Stimulated activated CD4-positive, alpha-beta T cell treated with anti-CD3 and anti-CD28 coated beads, Interleukin-4, amount 100 ng/mL, for 24 hours (primary cell): Measurements from ENCODE around the gene PLS3.
"Not testable (repeated sequence)": the region's sequence is repeated elsewhere in the genome, so short reads cannot be mapped to it uniquely, and the experiment has no call there.

Experiments
- DNase-seq: peaks from one replicate; pipeline ENCODE4 v3.0.0-alpha.2; 2020

Gene PLS3, protein sequence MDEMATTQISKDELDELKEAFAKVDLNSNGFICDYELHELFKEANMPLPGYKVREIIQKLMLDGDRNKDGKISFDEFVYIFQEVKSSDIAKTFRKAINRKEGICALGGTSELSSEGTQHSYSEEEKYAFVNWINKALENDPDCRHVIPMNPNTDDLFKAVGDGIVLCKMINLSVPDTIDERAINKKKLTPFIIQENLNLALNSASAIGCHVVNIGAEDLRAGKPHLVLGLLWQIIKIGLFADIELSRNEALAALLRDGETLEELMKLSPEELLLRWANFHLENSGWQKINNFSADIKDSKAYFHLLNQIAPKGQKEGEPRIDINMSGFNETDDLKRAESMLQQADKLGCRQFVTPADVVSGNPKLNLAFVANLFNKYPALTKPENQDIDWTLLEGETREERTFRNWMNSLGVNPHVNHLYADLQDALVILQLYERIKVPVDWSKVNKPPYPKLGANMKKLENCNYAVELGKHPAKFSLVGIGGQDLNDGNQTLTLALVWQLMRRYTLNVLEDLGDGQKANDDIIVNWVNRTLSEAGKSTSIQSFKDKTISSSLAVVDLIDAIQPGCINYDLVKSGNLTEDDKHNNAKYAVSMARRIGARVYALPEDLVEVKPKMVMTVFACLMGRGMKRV

DNA sequence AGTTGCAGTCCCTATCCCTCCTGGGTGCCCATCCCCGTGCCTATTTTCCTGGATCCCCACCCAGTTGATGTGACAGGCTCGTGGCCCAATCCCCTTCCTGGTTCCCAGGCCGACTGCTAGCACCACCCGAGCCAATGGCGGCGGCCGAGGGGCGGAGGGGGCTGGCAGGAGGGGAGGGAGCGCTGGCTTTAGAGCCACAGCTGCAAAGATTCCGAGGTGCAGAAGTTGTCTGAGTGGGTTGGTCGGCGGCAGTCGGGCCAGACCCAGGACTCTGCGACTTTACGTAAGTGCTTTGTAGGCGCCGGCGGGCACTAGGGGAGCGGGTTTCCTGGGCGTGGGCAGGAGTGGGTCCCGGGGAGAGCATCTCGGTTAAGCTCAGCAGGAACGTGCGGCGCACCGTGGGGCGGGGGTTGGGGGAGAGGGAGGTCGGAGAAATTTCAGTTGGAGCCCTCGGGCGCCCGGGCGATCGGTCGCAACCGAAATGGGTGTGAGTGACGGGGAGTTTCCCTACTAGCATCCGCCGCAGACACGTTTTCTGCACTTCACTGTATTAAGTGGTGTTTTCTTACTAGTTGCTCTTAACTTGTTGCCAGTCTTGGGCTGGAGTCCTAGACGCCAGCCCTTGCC lies at the start of gene PLS3:
TSS of gene PLS3 (plus strand) at position 197 of the 627 bp plus-strand sequence. CDS start 49,077 bp downstream, outside the sequence.
- DNase-seq: no peak

DNA sequence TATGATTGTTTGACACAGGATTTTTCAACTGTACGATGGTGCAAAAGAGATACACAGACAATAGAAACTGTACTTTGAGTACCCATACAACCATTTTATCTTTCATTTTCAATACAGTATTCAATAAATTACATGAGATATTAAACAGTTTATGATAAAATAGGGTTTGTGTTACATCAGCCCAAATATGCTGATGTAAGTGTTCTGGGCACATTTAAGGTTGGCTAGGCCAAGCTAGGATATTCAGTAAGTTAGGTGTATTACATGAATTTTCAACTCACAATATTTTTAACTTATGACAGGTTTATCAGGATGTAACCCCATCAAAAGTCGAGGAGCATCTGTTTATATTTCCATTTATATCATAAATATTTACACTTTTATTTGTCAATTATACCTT lies 42.9 kb upstream of the PLS3 start:
- no peak for DNase-seq

DNA sequence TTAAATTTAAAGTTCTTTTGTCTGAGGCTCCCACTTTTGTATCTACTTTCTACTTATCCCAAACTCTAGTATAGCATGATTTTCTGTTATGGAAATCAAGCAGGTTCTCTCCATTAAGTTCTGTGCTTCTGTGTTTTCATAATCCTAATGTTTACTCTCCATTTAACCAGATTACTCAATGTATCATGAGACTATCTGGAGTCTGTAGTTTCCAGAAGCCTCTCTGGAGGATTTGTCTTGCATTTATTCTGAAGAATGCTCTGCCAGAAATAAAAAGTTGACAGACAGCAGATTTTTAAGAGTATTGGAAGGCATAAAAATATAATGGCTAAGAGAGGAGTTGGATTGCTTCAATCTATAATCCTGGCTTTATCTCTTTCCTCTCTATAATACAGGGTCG lies 39.2 kb upstream of the PLS3 start:
- no peak for DNase-seq

DNA sequence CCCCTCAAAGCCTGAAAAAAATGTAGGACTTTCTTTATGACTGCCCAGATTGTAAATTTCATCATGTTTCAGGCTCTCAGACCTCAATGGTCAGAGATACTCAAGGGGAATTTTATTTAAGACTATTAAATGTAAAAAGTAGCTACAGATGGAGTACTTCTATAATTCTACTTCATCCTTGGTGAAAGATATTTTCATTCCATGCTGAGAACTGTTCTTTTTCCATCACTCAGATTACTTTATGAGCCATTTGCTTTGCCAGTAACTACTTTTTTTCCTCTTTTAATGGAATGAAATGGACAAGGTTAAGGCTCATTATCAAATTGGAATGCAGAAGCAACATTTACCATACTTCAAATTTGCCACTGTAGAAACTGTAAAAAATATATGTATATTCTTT lies 38.0 kb upstream of the PLS3 start:
- no peak for DNase-seq

DNA sequence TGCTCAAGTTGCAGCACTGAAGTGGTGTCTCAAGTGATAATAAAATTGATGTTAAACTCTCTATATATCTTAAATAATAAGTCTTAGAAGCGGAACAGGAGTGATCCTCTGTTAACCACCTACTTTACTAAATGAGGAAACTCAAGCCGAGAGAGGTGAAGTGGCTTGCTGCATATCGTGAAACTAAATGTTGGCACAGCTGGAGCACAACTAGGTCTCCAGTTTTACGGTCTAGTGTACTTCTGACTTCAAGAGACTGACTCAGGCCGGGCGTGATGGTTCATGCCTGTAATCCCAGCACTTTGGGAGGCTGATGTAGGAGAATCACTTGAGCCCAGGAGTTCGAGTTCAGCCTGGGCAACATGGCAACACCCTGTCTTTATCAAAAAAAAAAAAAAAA lies 35.5 kb upstream of the PLS3 start:
- DNase-seq: no peak

DNA sequence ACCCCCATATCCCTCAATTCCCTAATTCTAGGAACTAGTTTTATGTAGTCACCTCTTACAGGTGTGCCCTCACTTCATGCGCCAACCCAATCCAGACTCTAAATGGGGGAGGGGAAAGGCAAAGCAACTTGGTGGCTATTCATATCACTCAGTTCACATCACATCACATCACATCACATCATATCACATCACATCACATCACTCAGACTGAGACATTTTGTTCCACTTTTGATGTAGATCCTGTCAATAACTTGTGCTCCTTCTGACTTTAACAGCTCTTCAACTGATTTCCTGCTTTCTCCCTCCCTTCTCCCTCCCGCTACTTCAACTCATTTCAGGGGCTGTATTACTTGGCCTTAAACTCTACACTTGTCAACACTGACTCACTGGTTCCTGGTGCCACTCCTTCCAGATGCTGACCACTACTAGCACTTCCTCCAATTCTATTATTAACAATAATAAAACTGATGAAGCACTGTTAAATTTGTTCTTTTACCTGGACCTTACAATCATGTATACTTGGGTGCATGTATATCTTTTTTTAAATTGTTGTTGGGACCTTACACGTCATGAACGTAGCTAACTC lies 29.1 kb upstream of the PLS3 start:
- DNase-seq: no peak

DNA sequence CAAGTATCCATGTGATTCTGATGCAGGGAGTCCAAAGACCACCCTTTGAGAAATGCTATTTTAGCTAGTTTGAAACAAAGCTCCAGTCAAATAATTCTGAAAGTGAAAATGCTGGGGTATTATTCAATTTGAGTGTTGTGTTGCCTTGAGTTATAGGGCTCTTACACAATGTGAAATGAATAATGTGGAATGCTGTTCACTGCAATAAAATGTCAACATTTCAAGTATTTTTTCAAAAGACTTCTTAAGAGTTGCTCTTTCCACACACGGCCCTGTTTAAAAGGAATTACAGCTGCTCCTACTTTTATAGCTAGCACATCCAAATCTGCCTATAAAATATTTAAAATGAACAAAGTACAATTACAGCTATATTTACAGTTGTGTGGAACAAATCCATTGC lies 27.5 kb upstream of the PLS3 start:
- DNase-seq: no peak

DNA sequence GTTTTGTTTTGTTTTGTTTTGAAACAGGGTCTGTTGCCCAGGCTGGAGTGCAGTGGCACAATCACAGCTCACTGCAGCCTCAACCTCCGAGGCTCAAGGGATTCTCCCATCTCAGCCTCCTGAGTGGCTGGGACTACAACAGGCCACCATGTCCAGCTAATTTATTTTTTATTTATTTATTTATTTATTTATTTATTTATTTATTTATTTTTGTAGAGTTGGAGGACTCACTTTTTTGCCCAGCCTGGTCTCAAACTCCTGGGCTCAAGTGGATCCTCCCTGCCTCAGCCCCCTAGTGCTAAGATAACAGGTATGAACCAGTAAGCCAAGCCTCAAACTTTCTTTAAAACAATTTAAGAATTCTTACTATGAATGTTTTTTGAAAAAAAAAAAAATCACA lies 26.6 kb upstream of the PLS3 start:
- no peak for DNase-seq

DNA sequence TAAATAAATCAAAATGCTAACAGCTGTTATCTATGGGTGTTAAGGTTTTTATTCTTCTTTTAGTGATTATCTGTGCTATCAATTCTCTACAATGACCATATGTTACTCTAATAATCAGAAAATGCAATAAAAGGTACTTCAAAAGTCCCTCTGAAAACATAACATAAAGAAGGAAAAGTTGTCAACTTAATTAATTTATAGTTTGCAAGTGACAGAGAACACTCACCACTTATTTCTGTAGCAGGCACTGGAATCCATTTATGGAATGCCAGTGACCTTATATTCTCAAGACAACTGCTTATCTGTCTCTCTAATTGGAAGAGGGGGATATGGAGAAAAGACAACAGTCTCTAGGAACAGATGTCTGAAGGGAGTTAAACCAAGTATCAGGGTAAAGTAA lies 25.6 kb upstream of the PLS3 start:
- no peak for DNase-seq

DNA sequence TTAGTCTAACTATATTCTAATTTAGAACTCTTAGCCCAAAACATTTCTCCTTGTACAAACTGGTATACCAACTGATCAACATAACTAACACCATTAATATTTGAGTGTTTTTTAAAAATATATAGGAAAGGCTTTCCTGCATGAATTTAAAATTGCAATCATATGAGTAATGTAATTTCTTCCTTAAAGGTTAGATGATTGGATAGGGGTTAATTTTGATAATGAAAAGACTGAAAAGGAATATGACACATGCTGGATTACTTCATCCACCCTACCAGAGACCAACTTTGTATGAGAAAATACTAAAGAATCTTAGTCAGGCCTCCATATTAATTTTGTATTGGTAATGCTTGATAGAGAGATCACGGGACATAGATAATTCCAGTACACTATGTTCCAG lies 25.1 kb upstream of the PLS3 start:
- DNase-seq: no peak

DNA sequence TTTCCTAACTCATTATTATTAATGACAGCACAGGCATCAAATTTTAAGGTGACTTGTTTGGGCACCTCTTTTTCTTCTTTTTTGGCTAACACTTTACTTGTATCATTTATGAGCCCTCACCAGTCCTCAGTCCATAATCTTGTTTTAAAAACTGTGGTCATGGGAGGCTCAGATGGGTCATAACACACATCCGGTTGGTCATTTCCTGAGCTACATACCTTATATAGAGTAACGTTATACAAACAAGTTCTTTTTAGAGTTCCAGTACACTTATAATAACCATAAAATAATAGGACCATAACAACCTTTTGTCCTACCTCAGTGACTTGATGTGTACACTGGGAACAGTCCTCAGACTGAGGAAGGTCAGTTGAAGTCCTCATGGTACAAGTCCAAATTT lies 21.1 kb upstream of the PLS3 start:
- no peak for DNase-seq

DNA sequence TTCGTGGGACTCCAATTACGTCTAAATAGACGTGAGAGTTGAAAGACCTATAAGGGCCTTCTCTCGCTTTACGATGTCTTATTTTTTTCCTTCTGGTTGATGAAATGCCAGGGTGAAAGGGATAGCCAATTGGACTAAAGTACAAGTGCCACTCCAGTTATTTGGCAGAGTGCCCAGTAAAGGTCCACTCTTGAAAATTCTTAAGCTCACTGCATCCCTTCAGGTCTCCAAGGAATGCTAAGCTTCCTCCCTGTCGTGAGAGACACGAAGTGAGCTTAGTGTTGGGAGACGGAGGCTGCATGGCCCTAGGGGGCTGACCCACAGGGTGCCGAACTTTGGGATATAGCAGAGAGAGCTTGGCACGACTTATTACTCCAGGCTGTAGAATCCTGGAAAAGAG lies 19.9 kb upstream of the PLS3 start:
- not testable (repeated sequence) for DNase-seq

DNA sequence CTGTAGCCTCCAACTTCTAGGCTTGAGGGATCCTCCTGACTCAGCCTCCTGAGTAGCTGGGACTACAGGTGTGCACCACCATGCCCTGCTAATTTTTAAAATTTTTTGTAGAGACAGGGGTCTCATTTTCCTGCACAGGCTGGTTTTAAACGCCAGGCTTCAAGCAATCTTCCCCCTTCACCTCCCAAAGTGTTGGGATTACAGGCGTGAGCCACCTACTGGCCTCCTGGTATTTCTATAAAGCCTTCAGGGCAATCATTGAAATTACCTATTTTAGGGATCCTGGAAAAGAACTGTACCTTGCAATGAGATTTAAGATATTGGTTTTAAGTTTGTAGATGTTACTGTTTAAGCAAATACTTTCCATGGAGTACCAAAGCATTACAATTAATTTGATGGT lies 13.5 kb upstream of the PLS3 start:
- DNase-seq: no peak

DNA sequence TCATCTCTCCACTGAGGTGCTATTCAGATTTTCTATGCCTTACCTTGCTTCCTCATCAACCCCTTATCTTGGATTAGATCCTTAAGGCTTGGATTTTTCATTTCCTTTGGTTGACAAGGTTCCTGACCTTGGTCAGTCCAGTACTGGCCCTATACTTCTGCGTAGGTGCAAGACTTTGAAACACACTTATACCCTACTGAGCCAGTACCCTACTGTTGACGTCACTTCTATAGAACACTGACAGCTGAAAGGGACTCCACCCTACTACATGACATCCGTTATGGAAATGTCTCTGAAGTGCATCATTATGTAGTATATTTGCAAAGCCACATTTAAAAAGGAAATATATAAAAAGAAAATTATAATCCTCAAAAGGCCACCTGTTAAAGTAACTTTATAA lies 12.0 kb upstream of the PLS3 start:
- DNase-seq: no peak

DNA sequence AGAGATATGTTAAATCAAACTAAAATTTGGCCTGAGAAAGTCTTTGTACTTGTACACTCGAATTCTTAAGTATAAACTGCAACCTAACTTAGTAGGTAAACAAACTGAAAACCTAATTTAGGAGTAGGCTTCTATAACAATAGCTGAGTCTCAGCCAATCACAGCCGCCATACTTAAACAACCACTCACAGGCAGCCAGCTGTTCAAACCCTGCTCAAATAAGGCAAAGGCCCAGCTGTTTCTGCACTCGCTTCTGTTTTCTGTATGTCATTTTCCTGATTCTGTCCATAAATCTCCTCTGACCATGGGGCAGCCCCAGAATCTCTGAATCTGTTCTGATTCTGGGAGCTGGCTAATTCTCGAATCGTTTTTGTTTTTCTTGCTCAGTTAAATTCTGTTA lies 7.8 kb upstream of the PLS3 start:
- DNase-seq: no peak

DNA sequence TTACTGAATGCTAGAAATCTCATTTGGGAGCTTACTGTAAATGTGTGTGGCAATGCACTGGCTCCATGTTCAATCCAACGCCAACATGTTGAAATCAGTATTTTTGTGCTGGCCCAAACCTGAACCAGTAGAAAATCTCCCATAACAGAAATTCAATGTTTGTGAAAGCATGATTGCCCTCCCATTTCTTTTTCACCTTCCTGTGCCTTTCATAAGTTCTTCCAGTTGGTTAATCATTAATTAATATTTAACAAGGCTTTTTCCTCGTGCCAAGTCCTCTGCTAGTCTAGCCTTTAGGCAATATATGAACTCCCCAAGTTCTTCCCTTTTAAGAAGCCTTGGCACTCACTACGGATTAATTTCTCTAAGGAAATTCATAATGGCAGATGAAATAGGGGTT lies 1.3 kb upstream of the PLS3 start:
- DNase-seq: no peak

DNA sequence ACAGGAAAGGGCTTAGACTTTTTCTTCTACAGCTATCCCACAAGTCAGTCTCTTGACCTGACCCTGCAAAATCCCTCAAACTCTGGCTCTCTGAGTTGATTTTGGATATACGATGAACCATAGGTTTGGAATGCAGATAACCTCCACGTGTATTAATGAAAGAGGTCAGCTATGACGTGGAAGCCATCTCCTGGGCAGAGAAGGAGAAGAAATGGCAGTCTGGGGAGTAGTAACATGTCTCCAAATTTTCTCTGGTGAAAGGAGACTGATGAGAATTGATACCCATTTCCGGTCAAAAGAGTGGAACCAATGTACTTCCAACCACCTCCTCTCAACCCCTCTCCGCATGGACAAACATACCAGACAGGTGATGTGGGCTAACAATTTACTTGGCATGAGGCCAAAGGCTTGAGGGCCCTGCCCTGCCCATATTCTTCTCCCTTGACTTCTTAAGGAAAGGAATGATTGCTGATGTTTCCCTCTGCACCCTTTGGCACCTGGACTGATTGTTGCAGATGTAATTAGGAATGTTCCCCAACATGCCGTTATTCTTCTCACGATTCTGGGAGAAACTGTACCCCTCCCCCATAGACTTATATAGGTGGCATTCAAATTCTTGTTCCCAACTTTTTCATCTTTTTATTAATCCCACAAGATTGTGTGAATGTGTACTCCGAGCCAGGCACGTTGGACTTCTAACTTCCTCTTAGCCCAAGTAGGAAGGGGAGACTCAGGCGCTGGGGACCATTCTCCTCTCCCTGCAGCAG lies 580 bp upstream of the PLS3 start:
- no peak for DNase-seq

DNA sequence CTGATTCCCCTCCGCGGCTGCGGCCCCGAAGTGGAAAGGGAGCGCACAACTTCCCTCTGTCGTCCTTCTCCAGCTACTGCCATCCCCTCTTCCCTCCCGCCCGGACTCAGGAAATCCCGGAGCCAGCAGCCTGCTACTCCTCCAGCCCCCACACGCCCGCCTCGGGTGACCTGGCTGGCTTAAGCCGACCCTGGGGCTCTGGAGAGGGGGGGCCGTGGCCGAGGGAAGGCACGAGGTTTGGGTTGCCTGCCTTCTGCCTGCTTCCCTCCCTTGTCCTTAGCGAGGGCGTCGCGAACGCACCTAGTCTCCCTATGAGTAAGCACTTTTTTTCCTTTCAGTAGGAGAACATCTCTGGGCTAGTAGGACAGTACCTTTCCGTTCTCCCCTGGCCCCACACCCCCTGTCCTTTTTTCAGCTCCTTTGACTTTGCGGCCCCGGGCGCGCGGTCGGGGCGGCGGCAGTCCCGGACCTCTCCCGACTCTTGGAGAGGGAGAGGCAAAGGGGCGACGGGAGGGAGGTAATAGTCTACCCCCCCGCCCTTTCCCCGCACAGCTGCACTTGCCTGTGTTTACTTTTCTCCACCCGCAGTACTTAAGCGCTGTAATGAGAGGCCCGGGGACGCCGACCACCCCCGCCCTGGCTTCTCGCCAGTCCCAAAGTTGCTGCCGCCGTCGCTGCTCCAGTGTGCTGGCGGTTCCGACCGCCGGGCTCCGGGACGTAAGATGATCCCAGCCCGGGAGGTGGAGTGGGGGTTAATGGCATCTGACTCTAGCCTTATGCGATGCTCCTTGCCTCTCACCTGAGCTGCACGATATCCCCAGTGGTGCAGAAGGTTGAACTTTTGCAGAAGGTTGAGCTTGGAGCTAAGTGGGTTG lies 868 bp downstream of the PLS3 start:
- no peak for DNase-seq

DNA sequence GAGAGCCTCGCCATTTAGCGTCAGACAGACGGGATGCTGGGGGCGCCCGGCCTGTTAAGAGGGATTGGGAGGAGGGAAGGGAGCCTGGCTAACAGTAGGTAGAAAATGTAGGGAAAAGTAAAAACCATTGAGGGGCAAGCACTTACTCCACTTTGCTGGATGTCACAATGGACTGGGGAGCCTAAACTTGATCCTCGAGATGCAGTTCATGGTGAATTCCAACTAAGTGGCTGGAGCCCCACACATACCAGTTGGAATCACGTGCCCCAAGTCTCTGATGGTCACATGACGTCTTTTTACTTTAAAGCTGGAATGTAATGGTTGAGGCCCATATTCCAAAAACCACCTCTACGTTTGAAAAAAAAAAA lies 1.5 kb downstream of the PLS3 start:
- DNase-seq: no peak

DNA sequence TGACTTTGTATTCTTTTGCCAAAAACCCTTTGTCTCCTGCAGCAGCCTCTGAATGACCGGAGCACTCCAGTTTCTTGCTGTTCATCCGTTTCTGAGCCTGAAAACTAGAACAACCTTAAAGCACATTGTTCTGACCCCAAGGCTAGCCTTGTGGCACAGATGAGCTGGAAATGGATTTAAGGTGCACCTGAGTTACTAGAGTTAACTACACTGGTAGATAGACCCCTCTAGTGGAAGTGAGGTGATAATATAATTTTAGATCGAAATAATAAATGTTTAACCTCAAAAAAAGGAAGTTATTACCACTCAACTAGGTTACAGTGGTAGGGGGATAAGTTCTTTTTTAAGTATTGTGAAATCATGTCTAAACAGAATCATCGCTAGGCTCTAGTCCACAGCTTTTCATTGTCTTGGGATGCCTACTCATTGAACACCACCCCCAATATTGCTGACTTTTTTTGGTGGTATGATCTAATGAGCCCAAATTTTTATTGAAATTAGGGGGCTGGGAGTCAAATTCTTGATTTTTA lies 2.7 kb downstream of the PLS3 start:
- DNase-seq: no peak

DNA sequence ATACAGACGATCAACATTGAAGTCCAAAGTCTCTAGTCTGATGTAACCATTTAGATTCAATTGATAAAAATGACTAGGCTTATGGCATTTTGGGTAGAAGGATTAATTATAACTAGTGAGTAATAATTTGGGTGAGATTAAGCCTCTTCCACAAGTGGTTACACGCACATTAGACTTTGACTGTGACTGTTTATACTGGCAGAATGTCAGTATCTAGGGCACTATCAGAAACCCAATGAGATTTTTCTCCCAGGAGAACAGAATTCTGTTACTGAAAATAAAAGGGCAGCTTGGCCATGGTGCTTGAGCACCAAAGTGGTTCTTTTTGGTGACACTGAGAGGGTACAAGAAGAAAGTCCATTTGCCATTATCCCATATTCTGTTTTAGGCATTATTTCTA lies 3.3 kb downstream of the PLS3 start:
- no peak for DNase-seq

DNA sequence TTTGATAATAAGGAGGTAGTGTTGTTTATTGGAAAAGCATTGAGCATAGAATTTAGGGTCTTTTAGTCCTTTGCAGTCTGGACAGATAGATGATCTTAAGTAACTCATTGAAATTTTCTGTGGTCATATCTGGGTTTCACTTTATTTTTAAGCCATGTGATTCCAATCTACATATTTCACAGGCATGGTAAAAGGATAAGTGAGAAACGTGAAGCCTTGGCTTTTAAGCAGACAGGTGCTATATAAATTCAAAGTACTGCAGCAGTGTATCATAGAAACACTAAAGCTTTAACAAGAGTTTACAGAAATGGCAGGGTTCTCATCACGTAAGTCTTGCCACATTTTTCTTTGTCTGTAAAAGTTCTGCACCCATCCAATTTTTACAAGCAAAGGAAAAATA lies 4.9 kb downstream of the PLS3 start:
- no peak for DNase-seq
